Stomach smooth muscle (tissue), 2 donors: Measurements from ENCODE around the gene NSUN6.
"Not testable (repeated sequence)": the region's sequence is repeated elsewhere in the genome, so short reads cannot be mapped to it uniquely, and the experiment has no call there.

Experiments
- H3K27ac ChIP-seq: one replicate; pipeline ENCODE4 v1.7.0; 2013; ENCODE audit warnings: mild to moderate bottlenecking, low read length, inconsistent platforms
- H3K27me3 ChIP-seq, 2 donors: one replicate each; pipeline ENCODE4 v1.7.0; 2013; ENCODE audit warnings: low read length in 2 of 2; ENCODE audit not compliant: insufficient read depth in 2 of 2, control insufficient read depth in 1 of 2
- H3K36me3 ChIP-seq, 2 donors: one replicate each; pipeline ENCODE4 v1.7.0; 2013; ENCODE audit warnings: low read length in 2 of 2; ENCODE audit not compliant: control insufficient read depth in 2 of 2, insufficient read depth in 2 of 2
- H3K4me1 ChIP-seq: one replicate; pipeline ENCODE4 v1.7.0; 2013; ENCODE audit warnings: low read length; ENCODE audit not compliant: control insufficient read depth, insufficient read depth
- H3K4me3 ChIP-seq, 2 donors: one replicate each; pipeline ENCODE4 v1.7.0; 2013; ENCODE audit warnings: low read length in 2 of 2
- H3K9ac ChIP-seq, 2 donors: one replicate each; pipeline ENCODE4 v1.7.0; 2013; ENCODE audit warnings: low read length in 2 of 2, mild to moderate bottlenecking in 1 of 2
- H3K9me3 ChIP-seq, 2 donors: one replicate each; pipeline ENCODE4 v1.7.0; 2013; ENCODE audit warnings: low read length in 2 of 2; ENCODE audit not compliant: control insufficient read depth in 2 of 2
- donor health status: healthy.
- donor health status: Pancreatic carcinoma.

NSUN6 gene

DNA sequence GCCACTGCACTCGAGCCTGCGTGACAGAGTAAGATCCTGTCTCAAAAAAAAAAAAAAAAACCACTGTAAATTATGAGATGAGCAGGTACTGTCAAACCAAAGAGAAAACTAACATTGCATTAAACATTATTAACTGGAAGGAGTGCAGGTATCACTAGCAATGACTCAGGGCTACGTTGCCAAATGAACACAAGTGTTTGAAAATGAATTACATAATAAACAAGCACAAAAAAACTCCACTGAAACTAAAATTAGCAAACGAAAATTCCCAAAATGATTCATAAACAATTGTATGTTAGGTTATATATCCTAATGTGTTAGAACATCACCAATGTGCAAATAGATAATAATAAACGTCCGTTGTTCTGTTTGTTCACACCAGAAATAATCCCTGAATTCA is 42.8 kb downstream of the NSUN6 start:
- H3K36me3 ChIP-seq = no peaks in the 10 kb centered on the region
- no peaks in the 10 kb centered on the region for H3K4me1 ChIP-seq
- no peak overlapping the region for H3K9ac ChIP-seq
- H3K27me3 ChIP-seq = no peaks in the 10 kb centered on the region
- no peak overlapping the region for H3K4me3 ChIP-seq
- no peak overlapping the region for H3K27ac ChIP-seq
- H3K9me3 ChIP-seq = no peaks in the 10 kb centered on the region

DNA sequence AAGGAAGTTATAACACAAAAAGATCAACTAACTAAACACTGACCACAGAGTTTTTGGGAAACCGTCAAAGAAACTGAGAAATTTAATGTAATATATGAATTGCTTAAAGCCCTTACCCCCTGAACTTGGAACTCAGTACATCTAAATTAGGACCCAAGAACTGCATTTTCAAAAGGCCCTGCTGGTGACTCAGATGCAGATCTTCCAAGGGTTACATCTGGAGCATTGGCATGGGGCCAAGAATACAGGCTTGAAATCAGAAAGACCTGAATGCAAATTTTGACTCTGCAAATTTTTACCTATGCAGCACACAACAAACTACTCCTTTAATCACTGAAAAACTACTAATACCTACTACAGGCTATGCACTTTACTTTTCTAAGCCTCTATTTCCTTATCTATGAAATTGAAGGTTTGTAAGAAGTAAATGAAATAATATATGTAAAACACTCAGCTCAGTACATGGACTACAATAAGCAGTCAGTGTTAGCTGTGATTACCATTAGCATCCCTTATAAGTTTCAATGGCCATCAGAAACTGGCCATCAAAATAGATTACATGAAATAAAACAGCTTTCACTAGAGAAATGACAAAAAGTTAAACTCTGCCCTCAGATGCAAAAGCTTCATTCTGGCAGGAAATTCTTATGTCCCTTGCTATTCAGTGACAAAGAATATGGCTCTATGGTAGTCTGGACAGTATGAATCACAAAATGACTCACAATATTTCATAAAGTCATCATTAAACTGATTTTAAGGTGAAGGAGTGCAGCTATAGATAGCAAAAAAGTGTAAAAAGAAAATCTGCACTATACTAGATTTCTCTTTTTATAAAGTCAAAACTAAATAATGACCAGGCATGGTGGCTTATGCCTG is 43.6 kb downstream of the NSUN6 start:
- H3K9ac ChIP-seq = no peak overlapping the region
- H3K27me3 ChIP-seq = no peaks in the 10 kb centered on the region
- H3K4me3 ChIP-seq = no peak overlapping the region
- no peaks in the 10 kb centered on the region for H3K4me1 ChIP-seq
- H3K27ac ChIP-seq = no peak overlapping the region
- H3K9me3 ChIP-seq = no peaks in the 10 kb centered on the region
- H3K36me3 ChIP-seq = no peaks in the 10 kb centered on the region

DNA sequence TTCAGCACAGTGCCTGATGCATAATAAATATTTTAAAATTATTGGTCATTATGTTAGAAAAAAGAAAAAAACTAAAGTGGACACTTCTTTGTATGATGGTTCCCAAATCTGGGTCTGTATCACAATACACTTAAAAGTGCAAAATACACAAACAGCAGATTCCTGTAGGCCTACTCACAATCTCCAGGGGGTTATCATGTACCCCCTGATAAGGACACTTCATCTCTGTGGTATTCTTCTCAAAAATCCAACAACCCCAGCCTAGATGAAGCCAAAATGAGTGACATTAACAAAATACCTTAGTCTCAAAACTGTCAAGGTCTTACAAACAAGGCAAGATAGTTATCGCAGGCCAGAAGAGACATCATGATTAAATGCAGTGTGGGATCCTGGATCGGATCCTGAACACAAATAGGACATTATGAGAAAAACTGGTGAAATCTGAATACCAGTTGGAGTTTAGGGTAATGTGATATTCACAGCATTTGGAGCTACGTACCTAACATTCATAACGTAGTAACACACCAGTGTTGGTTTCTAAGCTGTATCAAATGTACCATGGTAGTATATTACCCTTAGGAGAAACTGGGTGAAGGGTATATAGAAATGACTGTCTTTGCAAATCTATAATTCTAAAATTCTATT is 45.2 kb downstream of the NSUN6 start:
- Histone ChIP-seq H3K4me1 (no peaks in the 10 kb centered on the region), H3K9me3 (no peaks in the 10 kb centered on the region), H3K27me3 (no peaks in the 10 kb centered on the region), H3K27ac (no peak overlapping the region), H3K9ac (no peak overlapping the region), H3K36me3 (no peaks in the 10 kb centered on the region), H3K4me3 (no peak overlapping the region)

DNA sequence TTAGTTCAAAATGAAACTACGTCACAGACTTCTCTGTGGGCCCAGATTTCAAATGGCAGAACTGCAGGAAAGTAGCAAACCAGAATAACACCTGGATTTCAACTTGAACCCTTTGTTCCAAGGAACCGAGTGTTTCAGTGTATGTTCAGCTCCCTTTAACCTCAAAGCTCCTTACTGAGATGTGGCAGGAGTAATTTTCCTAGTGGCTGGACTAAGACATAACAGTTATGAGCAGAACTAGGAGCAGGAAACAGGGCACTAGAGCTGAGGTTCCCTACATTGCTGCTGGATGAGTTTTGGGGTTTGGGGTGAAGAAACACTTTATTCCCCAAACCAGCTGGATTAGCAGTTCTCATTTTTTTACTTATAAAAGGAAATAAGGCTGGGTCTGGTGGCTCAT is 50.1 kb downstream of the NSUN6 start:
- Histone ChIP-seq H3K9ac (no peak overlapping the region), H3K9me3 (no peaks in the 10 kb centered on the region), H3K4me3 (no peak overlapping the region), H3K27me3 (no peaks in the 10 kb centered on the region), H3K4me1 (no peaks in the 10 kb centered on the region), H3K36me3 (no peaks in the 10 kb centered on the region), H3K27ac (no peak overlapping the region)

DNA sequence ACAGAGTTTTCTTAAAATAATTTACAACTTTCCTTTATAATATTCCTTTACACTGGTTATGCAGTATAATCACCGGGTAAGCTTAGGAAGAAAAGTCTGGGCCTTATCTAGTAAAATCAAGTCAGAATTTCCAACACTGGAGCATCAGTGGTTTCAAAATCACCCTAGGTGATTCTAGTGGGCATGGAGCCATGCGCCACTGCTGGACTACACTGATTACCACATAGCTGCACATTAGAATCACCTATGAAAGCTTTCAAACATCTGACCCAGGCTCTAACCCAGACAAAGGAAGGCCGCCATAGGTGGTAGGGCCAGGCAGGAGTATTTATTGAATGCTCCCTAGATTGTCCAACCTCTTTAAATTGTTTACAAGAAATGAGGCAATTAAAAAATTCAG is 52.0 kb downstream of the NSUN6 start:
- no peaks in the 10 kb centered on the region for H3K9me3 ChIP-seq

DNA sequence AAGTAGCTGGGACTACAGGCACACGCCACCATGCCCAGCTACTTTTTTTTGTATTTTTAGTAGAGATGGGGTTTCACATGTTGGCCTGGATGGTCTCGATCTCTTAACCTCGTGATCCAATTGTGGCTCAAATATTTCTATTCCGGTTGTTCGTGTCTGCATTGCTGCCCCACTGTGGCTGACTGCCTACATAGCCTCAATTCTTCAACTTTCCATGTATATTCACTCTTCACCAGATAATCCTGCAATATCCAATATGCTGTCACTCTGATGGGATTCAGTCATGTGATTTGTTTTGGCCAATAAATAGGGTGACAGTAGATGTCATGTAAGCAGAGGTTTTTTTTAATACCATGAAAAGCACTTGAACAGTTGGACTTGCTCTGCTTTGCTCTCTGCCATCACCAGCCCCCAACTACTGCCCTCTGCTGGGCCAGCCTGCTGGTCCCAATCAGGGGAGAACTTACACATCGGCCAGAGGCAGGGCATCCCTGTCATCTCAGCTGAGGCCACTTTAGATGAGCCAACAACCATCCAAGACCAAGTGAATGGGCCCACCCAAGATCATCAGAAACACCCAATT is 56.7 kb downstream of the NSUN6 start:
- H3K4me3 ChIP-seq = no peak overlapping the region
- no peak overlapping the region for H3K27ac ChIP-seq
- no peaks in the 10 kb centered on the region for H3K27me3 ChIP-seq
- no peaks in the 10 kb centered on the region for H3K36me3 ChIP-seq
- no peaks in the 10 kb centered on the region for H3K9me3 ChIP-seq
- no peaks in the 10 kb centered on the region for H3K4me1 ChIP-seq
- no peak overlapping the region for H3K9ac ChIP-seq

More for the DNA sequence above, 52.0 kb downstream of the NSUN6 start:
- Histone ChIP-seq H3K27ac (no peak overlapping the region), H3K4me1 (no peaks in the 10 kb centered on the region), H3K27me3 (no peaks in the 10 kb centered on the region), H3K4me3 (no peak overlapping the region), H3K36me3 (no peaks in the 10 kb centered on the region), H3K9ac (no peak overlapping the region)

DNA sequence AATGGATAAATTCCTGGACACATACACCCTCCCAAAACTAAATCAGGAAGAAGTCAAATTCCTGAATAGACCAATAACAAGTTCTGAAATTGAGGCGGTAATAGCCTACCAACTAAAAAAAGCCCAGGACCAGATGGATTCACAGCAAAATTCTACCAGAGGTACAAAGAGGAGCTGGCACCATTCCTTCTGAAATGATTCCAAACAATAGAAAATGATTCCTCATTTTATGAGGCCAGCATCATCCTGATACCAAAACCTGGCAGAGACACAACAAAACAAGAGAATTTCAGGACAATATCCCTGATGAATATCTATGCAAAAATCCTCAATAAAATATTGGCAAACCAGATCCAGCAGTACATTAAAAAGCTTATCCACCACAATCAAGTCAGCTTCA is 60.2 kb downstream of the NSUN6 start:
- H3K27me3 ChIP-seq, H3K9me3 ChIP-seq, H3K4me3 ChIP-seq, H3K9ac ChIP-seq, H3K4me1 ChIP-seq, H3K27ac ChIP-seq, H3K36me3 ChIP-seq: not testable (repeated sequence)

DNA sequence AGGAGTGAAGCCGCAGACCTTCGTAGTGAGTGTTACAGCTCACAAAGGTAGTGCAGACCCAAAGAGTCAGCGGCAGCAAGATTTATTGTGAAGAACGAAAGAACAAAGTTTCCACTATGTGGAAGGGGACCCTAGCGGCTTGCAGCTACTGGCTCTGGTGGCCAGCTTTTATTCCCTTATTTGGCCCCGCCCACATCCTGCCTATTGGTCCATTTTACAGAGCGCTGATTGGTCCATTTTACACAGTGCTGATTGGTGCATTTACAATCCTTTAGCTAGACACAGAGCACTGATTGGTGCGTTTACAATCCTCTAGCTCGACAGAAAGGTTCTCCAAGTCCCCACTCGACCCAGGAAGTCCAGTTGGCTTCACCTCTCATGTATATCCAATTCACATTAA is 64.8 kb downstream of the NSUN6 start:
- H3K36me3 ChIP-seq, H3K27ac ChIP-seq, H3K4me3 ChIP-seq, H3K9me3 ChIP-seq, H3K27me3 ChIP-seq, H3K9ac ChIP-seq, H3K4me1 ChIP-seq: not testable (repeated sequence)

DNA sequence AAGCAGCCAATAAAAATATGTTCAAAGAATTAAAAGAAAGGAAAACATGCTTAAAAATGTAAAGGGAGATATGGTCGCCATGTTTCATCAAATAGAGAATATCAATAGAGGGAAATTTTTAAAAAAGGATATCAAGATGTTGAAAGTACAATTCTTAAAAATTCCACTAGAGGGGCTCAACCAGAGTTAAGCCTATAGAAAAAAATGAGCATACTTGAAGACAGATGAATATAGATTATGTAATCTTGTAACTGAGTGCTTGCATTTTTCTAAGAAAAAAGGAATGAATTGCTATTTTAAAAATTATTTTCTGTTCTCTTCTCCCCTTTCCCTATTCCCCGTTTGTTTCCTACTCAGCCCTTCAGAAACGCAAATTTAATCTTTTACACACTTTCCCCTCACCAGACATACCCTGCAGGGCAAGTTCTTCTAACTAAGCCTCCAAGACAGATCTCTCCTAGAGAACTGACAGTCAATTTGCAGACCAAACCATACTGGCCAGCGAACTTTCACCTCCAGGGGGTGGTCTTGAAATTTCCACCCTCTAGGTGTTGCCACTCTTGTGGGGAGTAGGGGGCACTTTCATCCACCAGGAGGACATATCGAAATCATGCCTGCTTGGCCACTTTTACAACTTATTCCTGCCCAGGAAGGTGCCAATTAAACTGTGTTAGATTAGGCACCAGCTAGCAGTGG is 67.7 kb downstream of the NSUN6 start:
- Histone ChIP-seq H3K27me3 (no peaks in the 10 kb centered on the region), H3K4me1 (no peaks in the 10 kb centered on the region), H3K9me3 (no peaks in the 10 kb centered on the region), H3K4me3 (no peak overlapping the region), H3K27ac (no peak overlapping the region), H3K9ac (no peak overlapping the region), H3K36me3 (peaks cover 0 to 7% of the 10 kb centered on the region in 2 donors)

DNA sequence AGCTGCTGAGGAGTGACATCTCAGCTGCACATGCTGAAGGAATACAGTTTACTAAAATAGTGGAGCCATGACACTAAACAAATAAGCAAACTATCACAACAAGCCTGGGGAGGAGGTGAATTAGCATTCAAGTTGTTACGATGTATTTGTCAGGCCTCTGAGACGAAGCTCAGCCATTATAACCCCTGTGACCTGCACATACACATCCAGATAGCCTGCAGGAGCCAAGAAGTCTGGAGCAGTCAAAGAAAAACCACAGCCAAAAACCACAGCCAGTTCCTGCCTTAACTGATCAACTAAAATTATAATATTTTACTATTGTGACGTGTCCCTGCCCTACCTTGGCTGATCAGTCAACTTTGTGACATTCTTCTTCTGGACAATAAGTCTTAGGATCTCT is 68.6 kb downstream of the NSUN6 start:
- H3K36me3 ChIP-seq = peaks cover 0 to 5% of the 10 kb centered on the region in 2 donors
- H3K27ac ChIP-seq = no peak overlapping the region
- H3K9ac ChIP-seq = no peak overlapping the region
- H3K9me3 ChIP-seq = no peaks in the 10 kb centered on the region
- no peaks in the 10 kb centered on the region for H3K27me3 ChIP-seq
- H3K4me3 ChIP-seq = no peak overlapping the region
- no peaks in the 10 kb centered on the region for H3K4me1 ChIP-seq
